Measurements from ENCODE around the gene NCL. TPM values are rescaled to one million over a fixed set of nuclear protein-coding genes. Genes with fewer than 3 reads are reported as not detected.
A peak's percentile ranks its signal among the peaks of the same experiment; 100 is the strongest.

The NCL gene
- total RNA-seq, 1 donor from 2014 or later = 354 TPM

DNA sequence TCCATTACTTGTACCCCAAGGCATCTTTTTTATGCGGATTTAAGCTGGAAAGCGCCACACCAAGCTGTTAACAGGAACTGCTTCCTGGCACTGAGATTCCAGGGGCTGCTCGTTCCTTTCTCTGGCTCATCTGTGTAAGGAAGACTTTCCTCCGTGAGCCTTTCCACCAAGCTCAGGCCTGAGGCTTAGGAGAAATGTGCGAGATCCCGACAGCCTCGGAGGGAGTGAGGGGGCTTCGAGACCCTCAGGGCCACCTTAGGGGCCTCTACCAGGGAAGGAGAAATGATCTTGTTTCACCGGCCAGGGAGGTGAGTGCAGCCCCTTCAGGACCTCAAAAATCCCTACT, 51.7 kb downstream of the NCL start:
- no peak for DNase-seq (ENCODE audit: low spot score)
- H3K27ac Mint-ChIP-seq = peak overlapping the region; percentile 87
- Histone ChIP-seq H3F3A (ENCODE audit: low read depth) (peaks cover 22% of the 10 kb centered on the region), H3K4me1 (peaks cover 10% of the 10 kb centered on the region), H3K4me2 (peak overlapping the region; percentile 95), H3K27me3 (peaks cover 11% of the 10 kb centered on the region), H3K79me2 (ENCODE audit: low read depth) (no peaks in the 10 kb centered on the region), H4K20me1 (ENCODE audit: low read depth) (no peaks in the 10 kb centered on the region), H3K36me3 (no peaks in the 10 kb centered on the region), H3K9ac (no peak overlapping the region), H3K4me3 (no peak overlapping the region), H3K9me3 (ENCODE audit: low read depth) (no peaks in the 10 kb centered on the region), H3K27ac (no peak overlapping the region), H2AFZ (replicated peaks) (peak overlapping the region; percentile 75)
- H3K9me3 Mint-ChIP-seq = peaks cover 10% of the 10 kb centered on the region
- no peaks in the 10 kb centered on the region for H3K36me3 Mint-ChIP-seq
- no peak for TF ChIP-seq EZH2phosphoT487 (IDR thresholded peaks at IDR 0.05)
- TF ChIP-seq EZH2 (IDR thresholded peaks at IDR 0.05) = no peak
- TF ChIP-seq, protein P1, sequence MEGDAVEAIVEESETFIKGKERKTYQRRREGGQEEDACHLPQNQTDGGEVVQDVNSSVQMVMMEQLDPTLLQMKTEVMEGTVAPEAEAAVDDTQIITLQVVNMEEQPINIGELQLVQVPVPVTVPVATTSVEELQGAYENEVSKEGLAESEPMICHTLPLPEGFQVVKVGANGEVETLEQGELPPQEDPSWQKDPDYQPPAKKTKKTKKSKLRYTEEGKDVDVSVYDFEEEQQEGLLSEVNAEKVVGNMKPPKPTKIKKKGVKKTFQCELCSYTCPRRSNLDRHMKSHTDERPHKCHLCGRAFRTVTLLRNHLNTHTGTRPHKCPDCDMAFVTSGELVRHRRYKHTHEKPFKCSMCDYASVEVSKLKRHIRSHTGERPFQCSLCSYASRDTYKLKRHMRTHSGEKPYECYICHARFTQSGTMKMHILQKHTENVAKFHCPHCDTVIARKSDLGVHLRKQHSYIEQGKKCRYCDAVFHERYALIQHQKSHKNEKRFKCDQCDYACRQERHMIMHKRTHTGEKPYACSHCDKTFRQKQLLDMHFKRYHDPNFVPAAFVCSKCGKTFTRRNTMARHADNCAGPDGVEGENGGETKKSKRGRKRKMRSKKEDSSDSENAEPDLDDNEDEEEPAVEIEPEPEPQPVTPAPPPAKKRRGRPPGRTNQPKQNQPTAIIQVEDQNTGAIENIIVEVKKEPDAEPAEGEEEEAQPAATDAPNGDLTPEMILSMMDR (IDR thresholded peaks at IDR 0.05) = no peak
- H3K4me1 Mint-ChIP-seq = peaks cover 11% of the 10 kb centered on the region
- peak overlapping the region; percentile 75 for H3K4me3 Mint-ChIP-seq
- peaks cover 4% of the 10 kb centered on the region for H3K27me3 Mint-ChIP-seq (ENCODE audit: insufficient read depth, low read depth)

DNA sequence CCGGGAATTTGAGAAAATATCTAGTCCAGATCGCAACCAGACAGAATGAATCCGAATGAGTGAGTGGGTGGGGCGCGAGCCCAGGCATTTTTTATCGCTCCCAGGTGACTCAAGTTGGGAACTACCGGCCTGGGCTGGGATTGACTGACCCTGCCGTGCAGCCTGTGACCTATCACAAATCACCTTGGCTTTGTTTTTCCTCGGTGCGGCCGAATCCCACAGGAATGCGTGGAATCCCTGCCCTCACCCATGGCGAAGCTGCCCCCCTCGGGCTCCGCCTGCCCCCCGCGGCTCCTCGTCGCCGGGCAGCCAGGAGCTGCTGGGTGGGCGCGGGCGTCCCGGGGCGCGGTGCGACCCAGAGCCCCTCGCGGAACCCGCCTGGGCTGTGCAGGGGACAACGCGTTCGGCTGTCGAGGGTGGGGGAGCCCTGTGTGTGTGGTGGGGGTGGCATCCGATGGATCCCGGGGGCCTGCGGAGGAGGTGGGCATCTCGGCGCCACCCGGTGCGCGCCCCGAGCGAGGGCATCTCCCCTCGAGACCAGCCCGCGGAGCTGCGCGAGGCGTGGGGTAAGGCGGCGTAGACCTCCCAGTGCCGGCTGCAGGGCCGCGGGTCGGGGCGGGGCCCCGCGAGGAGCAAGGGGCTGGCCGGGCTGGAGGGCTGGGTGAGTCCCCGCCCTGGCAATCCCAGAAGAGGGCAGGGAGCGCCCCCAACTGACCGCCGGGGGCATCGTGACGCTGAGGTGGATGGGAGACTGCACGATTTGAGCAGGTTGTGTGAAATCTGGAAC, 52.3 kb downstream of the NCL start:
- peak overlapping the region; percentile 87 for H3K27ac Mint-ChIP-seq
- peak; percentile 94 for DNase-seq (ENCODE audit: low spot score)
- H4K20me1 ChIP-seq (ENCODE audit: low read depth) = no peaks in the 10 kb centered on the region

DNA sequence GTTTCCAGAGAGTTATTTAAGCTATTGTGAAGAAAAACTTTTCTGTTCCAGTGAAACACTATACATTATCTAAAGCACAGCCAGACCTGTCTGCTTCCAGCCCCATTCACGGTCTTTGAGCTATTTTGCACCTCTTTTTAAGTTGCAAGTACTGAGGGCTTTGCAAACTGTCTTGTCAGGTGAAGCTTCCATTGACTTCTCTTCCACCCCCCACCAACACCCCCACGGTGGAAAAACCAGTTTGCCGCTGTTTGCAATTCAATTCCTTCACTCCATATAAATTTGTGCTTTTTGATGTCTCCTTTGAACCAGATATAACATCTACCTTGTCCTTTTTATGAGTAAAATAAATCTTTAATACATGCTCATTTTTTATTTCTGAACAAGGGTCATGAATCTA, 53.0 kb downstream of the NCL start:
- peaks cover 11% of the 10 kb centered on the region for H3K4me1 Mint-ChIP-seq
- peaks cover 11% of the 10 kb centered on the region for H3K27me3 ChIP-seq

More for the DNA sequence above, 52.3 kb downstream of the NCL start:
- Histone ChIP-seq H3K9ac (peak overlapping the region; percentile 29), H3K36me3 (no peaks in the 10 kb centered on the region), H3K4me1 (peaks cover 10% of the 10 kb centered on the region), H3K27ac (no peak overlapping the region), H3K27me3 (peaks cover 11% of the 10 kb centered on the region), H2AFZ (replicated peaks) (peak overlapping the region; percentile 95), H3K9me3 (ENCODE audit: low read depth) (no peaks in the 10 kb centered on the region), H3K79me2 (ENCODE audit: low read depth) (no peaks in the 10 kb centered on the region), H3F3A (ENCODE audit: low read depth) (peaks cover 22% of the 10 kb centered on the region), H3K4me3 (peak overlapping the region; percentile 68), H3K4me2 (peak overlapping the region; percentile 95)
- Mint-ChIP-seq H3K27me3 (ENCODE audit: insufficient read depth, low read depth) (peaks cover 4% of the 10 kb centered on the region), H3K4me1 (peaks cover 11% of the 10 kb centered on the region), H3K9me3 (peaks cover 10% of the 10 kb centered on the region), H3K36me3 (no peaks in the 10 kb centered on the region), H3K4me3 (peak overlapping the region; percentile 78)
- peak; percentile 55 for TF ChIP-seq EZH2 (IDR thresholded peaks at IDR 0.05)
- TF ChIP-seq EZH2phosphoT487 (IDR thresholded peaks at IDR 0.05) = peak; percentile 45
- TF ChIP-seq, protein P1 (IDR thresholded peaks at IDR 0.05) = peak; percentile 96

More for the DNA sequence above, 53.0 kb downstream of the NCL start:
- H3K27me3 Mint-ChIP-seq (ENCODE audit: insufficient read depth, low read depth) = peaks cover 6% of the 10 kb centered on the region
- Histone ChIP-seq H3K9ac (no peak overlapping the region), H3K79me2 (ENCODE audit: low read depth) (no peaks in the 10 kb centered on the region), H3F3A (ENCODE audit: low read depth) (peaks cover 22% of the 10 kb centered on the region), H3K4me1 (peaks cover 10% of the 10 kb centered on the region), H3K36me3 (no peaks in the 10 kb centered on the region), H3K27ac (no peak overlapping the region), H3K9me3 (ENCODE audit: low read depth) (no peaks in the 10 kb centered on the region), H3K4me2 (peak overlapping the region; percentile 95), H4K20me1 (ENCODE audit: low read depth) (no peaks in the 10 kb centered on the region), H3K4me3 (peak overlapping the region; percentile 68), H2AFZ (replicated peaks) (no peak overlapping the region)
- TF ChIP-seq, protein P1 (IDR thresholded peaks at IDR 0.05) = no peak
- no peak for TF ChIP-seq EZH2phosphoT487 (IDR thresholded peaks at IDR 0.05)
- no peak for TF ChIP-seq EZH2 (IDR thresholded peaks at IDR 0.05)
- no peak for DNase-seq (ENCODE audit: low spot score)
- no peaks in the 10 kb centered on the region for H3K36me3 Mint-ChIP-seq
- H3K27ac Mint-ChIP-seq = no peak overlapping the region
- peak overlapping the region; percentile 78 for H3K4me3 Mint-ChIP-seq
- H3K9me3 Mint-ChIP-seq = peaks cover 10% of the 10 kb centered on the region

Data from neural progenitor cell (in vitro differentiated cells).